GM18870 (cell line): Measurements from ENCODE around the gene GFRA3.
"Not testable (repeated sequence)": the region's sequence is repeated elsewhere in the genome, so short reads cannot be mapped to it uniquely, and the experiment has no call there.

Experiments used
- ATAC-seq: cut with Tn5 transposase; IDR thresholded peaks from one replicate; pipeline ENCODE4 v1.9.1; 2021; ENCODE audit warnings: moderate library complexity; ENCODE audit not compliant: unreplicated experiment

The GFRA3 gene

DNA sequence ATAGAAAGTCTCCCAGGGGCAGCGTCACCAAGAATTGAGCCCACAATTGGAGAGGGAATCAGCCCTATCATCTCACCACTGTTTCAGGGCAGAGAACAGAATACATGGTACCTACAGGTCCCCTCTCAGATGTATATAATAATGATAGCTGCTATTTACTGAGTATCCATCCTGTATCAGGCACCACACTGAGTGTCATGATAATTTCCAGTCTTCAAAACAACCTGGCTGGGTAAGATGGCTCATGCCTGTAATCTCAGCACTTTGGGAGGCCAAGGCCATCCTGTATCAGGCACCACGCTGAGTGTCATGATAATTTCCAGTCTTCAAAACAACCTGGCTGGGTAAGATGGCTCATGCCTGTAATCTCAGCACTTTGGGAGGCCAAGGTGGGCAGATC is 26.6 kb downstream of the GFRA3 start:
- not testable (repeated sequence) for ATAC-seq

- ATAC-seq = no peak
These were observed 27.6 kb downstream of the GFRA3 start for GRCh38 chr5:138246822-138247221.

GRCh38 chr5:138246334-138246733 is 28.1 kb downstream of the GFRA3 start:
- no peak for ATAC-seq

DNA sequence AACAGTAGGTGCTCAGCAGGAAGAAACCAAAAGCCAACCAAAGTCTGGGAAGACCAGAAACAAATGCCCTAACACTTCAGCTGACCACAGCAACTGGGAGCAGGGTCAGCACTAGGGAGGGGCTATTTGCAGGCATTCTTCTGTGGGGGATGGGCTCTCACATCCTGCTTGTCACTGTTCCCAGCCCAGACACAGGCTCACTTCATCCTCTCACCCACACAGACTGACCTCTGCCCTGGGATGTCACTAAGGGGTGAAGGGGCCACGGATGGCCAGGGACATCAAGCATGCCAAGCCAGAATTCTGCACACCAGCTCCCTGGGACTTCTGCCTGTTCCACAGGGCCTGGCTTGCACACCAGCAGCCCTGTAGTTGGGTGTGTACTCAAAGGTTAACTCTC is 28.7 kb downstream of the GFRA3 start:
- ATAC-seq = no peak

- ATAC-seq = no peak
These were observed 30.6 kb downstream of the GFRA3 start for GRCh38 chr5:138243794-138244193.

- ATAC-seq = no peak
These were observed 32.5 kb downstream of the GFRA3 start for GRCh38 chr5:138241688-138242571.

DNA sequence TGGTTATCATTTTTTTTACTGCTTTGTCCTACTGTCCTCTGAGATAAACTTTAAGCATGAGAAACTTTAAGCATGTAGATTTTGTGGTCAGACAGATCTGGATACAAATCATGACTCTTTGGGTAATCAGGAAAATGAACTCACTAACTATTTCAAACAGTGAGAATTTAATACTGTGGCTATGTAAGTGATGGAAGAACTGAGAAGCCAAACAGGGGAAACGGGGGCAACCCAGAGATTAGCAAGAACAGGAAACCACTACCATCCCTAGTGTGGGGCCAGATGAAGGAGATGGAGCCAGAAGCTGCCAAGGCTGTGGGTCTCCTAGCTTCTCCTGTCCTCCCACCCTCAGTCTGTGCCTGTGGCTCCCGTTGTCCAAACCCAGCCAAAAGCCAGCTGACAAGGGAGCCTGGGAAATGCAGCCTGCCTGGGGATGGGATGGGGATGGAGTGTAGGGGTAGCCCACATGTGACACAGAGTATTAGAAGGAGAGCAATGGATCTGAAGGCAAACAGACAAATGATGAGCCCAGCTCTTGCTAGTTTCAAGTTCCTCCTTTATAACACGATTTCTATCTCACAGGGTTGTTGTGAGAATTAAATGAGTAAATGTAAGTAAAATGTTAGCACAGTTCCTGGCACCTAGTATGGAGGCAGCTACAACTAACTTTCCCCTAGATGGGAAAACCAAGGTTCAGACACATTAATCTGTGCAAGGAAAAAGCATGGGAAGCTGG is 33.6 kb downstream of the GFRA3 start:
- no peak for ATAC-seq

- ATAC-seq = no peak
These were observed 36.4 kb downstream of the GFRA3 start for GRCh38 chr5:138238034-138238433.

- no peak for ATAC-seq
These were observed 39.8 kb downstream of the GFRA3 start for GRCh38 chr5:138234651-138235050.

- no peak for ATAC-seq
These were observed 41.1 kb downstream of the GFRA3 start for GRCh38 chr5:138233280-138233679.

DNA sequence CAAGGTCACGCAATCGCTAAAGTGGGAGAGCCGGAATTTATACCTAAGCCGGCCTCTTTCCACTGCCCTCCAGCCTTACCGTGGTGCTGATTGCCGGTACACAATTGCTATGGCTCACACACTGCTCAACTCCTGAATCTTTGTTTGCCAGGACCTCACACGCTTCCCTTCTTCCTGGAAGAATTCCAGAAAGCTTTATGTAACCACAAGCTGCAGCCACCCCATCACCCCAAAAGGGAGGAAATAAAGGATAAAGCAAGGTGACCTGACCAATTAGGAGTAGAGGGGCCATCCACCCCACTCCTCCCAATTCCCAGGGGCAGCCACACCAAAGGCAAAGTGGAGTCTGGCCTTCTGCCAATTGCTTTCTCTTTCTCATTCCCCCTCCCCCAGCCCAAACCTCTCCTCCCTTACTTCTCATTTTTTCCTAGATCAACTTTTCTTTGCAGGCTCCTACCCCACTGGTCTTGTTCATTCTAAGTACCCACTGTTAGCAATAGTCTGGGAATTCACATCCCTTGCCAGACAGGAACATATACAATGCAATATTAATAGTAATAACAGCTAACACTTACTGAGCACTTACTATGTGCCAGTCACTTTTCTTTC is 43.3 kb downstream of the GFRA3 start:
- ATAC-seq = no peak

- ATAC-seq = no peak
These were observed 44.2 kb downstream of the GFRA3 start for GRCh38 chr5:138230261-138230660.

GRCh38 chr5:138229387-138229786 is 45.0 kb downstream of the GFRA3 start:
- ATAC-seq = no peak

DNA sequence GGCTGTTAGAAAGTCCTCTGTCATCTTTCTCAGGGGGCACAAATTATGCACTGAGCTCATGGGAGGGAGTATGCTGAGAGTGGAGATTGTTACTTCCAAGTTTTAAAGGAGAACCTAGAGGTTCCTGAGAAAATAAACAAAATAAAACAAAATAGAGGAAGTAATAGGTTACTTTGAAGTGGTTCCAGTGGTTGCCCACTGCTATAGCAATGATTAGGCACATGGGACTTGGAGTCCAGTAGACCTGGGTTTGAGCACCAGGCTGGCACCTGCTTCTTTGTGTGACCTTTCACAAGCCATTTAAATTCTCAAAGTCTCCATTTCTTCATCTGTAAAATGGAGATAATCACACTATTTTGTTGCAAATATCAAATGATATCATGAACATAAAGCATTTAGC is 47.5 kb downstream of the GFRA3 start:
- no peak for ATAC-seq

DNA sequence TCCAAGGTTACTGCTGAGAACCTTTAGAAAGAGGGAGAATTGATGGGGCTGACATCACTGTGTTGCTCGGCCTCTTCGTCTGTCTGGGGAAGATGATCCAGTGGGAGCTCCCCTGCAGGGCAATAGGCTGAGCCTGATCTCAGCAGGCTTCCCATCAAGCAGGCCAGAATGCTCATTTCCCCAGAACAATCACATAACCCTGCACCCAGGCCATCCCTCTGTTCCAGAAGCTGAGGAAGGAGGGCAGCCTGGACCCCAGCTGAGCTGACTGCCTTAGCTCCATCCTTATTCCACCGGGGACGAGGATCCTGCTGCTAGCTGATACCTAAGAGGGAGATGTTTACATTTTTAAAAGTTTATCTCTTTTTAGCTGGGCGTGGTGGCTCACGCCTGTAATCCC is 49.7 kb downstream of the GFRA3 start:
- ATAC-seq = no peak

DNA sequence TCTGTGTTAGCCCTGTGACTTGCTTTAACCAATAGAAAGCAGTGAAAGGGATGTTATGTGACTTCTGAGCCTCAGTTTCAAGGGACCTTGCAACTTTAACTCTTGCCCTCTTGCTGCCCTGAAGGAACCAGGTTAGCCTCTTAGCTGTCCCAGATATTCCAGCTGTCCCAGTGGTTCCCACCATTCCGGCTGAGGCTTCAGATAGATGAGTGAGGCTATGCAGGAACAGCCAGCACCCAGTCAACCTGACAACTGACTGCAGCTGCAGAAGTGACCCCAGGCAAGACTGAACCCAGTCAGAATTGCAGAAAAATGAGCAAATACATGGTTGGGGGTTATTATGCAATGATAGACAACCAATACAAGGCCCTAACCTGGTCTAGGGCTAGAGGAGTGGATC is 50.9 kb downstream of the GFRA3 start:
- no peak for ATAC-seq

GRCh38 chr5:138216799-138217198 is 57.6 kb downstream of the GFRA3 start:
- ATAC-seq = no peak

GRCh38 chr5:138213161-138214029 is 61.0 kb downstream of the GFRA3 start, which contains the start of gene CDC23:
Gene CDC23 (minus strand): TSS chr5:138213323. CDS start chr5:138213312, 11 bp downstream.
- ATAC-seq = peak; percentile 91

DNA sequence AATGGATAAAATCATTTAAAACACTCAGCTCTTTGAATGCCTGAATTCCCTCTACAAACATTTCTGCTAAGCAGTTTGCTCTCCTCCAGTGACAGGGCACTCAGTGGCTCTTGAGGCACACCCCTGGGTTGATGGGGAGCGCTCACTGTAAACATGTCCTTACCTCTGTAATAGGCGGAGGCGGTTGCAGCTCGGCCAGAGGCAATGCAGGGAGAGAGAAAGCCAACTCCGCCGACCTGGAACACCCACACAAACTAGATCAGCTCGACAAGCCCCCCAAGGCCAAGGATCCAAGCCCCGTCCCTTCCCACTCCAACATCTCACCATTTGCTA is 61.6 kb downstream of the GFRA3 start:
- ATAC-seq = peak; percentile 5

- no peak for ATAC-seq
These were observed 63.4 kb downstream of the GFRA3 start for GRCh38 chr5:138210985-138211384.
